Measurements from ENCODE around the gene FAM83F. TPM values are rescaled to one million over a fixed set of nuclear protein-coding genes. Genes with fewer than 3 reads are reported as not detected.

FAM83F gene
- total and polyA plus RNA-seq, 8 donors: 0.15 to 0.73 (median 0.26) TPM

DNA sequence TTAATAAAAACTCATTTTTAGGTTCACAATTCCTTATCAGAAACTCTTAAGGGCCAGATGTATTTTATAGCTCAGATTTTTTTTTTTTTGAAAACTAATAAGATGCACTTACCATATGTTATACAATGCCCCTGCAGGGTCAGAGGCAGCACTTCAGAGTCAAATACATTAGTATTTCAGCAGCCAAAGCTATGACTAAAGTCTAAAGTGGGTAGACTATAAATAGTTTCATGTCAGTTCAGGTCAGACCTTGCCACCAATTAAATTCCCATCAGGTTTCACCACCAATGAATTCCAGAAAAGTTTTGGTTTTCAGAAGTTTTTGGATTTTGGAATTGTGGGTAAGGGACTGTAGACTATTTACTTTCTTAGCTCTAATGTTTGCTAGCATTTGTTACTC is 75.9 kb downstream of the FAM83F start:
- H3K4me1 ChIP-seq: peaks cover 0 to 11% of the 10 kb centered on the region in 2 donors
- no peaks in the 10 kb centered on the region for H3K36me3 ChIP-seq
- no peaks in the 10 kb centered on the region for H3K27me3 ChIP-seq
- H3K4me3 ChIP-seq: no peak overlapping the region
- DNase-seq: no peak
- TF ChIP-seq, protein P1, sequence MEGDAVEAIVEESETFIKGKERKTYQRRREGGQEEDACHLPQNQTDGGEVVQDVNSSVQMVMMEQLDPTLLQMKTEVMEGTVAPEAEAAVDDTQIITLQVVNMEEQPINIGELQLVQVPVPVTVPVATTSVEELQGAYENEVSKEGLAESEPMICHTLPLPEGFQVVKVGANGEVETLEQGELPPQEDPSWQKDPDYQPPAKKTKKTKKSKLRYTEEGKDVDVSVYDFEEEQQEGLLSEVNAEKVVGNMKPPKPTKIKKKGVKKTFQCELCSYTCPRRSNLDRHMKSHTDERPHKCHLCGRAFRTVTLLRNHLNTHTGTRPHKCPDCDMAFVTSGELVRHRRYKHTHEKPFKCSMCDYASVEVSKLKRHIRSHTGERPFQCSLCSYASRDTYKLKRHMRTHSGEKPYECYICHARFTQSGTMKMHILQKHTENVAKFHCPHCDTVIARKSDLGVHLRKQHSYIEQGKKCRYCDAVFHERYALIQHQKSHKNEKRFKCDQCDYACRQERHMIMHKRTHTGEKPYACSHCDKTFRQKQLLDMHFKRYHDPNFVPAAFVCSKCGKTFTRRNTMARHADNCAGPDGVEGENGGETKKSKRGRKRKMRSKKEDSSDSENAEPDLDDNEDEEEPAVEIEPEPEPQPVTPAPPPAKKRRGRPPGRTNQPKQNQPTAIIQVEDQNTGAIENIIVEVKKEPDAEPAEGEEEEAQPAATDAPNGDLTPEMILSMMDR (IDR thresholded peaks at IDR 0.05): no peak
- peak; percentile 46 for ATAC-seq
- no peaks in the 10 kb centered on the region for H3K9me3 ChIP-seq
- intact Hi-C loops (cut with DNase I): no loop called here
- H3K27ac ChIP-seq: no peak overlapping the region

DNA sequence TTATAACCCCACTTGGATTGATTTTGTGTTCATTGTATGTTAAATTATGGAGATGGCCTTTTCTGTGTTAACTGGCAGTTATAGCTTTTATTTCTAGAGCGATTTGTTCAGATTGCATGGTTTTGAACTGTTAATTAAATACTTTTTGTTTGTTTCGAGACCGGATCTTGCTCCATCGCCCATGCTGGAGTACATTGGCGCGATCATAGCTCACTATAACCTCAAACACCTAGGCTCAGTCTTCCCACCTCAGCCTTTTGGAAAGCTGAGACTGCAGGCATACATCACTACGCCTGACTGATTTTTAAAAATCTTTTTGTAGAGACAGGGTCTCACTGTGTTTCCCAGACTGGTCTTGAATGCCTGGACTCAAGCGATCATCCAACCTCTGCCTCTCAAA is 77.0 kb downstream of the FAM83F start:
- no peaks in the 10 kb centered on the region for H3K27me3 ChIP-seq
- H3K4me3 ChIP-seq: no peak overlapping the region
- no peaks in the 10 kb centered on the region for H3K36me3 ChIP-seq
- intact Hi-C loops (cut with DNase I): no loop called here
- no peak overlapping the region for H3K27ac ChIP-seq
- H3K4me1 ChIP-seq: peaks cover 0 to 21% of the 10 kb centered on the region in 2 donors
- DNase-seq (no peak), ATAC-seq (no peak)
- H3K9me3 ChIP-seq: no peaks in the 10 kb centered on the region
- TF ChIP-seq, protein P1 (IDR thresholded peaks at IDR 0.05): no peak

DNA sequence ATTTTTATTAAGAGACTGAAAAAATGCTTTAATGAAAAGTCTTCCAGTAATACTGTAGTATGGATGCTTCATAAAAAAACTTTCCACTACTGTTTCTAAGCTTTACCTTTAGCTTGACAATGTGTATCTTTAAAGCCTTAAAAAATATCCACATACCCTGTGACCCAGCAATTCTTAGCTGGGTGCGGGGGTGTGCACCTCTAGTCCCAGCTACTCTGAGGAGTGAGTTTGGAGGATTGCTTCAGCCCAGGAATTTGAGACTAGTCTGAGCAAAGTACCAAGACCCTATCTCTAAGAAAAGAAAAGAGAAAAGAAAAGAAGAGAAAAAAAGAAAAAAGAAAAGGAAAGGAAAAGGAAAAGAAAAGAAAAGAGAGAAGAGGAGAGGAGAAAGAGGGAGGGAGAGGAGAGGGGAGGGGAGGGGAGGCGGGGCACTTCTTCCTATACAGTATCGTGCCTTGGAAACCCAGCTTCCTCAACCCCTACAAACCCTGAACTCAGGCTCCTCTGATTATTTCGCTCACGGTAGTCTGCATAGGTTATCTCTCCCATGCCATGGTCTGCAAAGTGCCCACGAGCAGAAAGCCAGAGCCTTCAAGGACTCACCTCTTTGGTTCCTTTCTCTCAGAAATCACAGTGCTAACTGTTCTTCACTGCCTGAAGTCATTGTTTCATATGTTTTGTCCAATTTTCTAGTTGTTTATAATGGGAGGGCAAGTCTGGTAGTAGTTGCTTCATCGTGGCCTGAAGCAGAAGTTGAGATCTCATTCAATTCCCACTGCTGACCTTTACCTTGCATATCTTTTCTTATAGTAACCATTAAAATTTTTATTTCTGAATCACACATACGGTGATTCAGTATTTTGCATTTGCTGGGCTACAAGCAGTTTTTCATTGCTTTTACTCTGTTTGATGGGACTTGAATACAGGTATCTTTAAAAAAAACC is 82.2 kb downstream of the FAM83F start:
- TF ChIP-seq, protein P1 (IDR thresholded peaks at IDR 0.05): no peak
- DNase-seq (no peak), ATAC-seq (peak; percentile 34)
- peaks cover 0 to 18% of the 10 kb centered on the region in 2 donors for H3K4me1 ChIP-seq
- H3K27ac ChIP-seq: no peak overlapping the region
- H3K36me3 ChIP-seq: no peaks in the 10 kb centered on the region
- H3K27me3 ChIP-seq: no peaks in the 10 kb centered on the region
- H3K9me3 ChIP-seq: no peaks in the 10 kb centered on the region
- intact Hi-C loops (cut with DNase I): no loop called here
- no peak overlapping the region for H3K4me3 ChIP-seq

DNA sequence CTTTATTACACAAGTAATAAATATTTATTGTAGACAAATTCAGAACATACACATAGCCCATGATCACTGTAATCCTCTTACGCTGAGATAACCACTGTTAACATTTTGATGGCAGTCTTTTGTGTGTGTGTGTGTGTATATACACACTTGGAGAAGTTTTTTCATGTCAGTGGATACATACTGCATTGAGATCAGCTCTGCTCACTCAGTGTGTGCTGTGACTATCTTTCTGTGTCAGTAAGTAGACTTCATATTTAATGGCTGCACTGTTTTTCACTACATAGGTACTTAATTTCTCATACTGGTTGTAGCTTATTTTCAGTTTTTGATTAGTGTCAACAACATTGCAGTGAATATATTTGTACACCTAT is 82.9 kb downstream of the FAM83F start:
- intact Hi-C loops (cut with DNase I): no loop called here
- Histone ChIP-seq H3K9me3 (no peaks in the 10 kb centered on the region), H3K4me1 (peaks cover 0 to 18% of the 10 kb centered on the region in 2 donors), H3K4me3 (no peak overlapping the region), H3K36me3 (no peaks in the 10 kb centered on the region), H3K27ac (no peak overlapping the region), H3K27me3 (no peaks in the 10 kb centered on the region)
- no peak for DNase-seq
- TF ChIP-seq, protein P1 (IDR thresholded peaks at IDR 0.05): no peak
- no peak for ATAC-seq

DNA sequence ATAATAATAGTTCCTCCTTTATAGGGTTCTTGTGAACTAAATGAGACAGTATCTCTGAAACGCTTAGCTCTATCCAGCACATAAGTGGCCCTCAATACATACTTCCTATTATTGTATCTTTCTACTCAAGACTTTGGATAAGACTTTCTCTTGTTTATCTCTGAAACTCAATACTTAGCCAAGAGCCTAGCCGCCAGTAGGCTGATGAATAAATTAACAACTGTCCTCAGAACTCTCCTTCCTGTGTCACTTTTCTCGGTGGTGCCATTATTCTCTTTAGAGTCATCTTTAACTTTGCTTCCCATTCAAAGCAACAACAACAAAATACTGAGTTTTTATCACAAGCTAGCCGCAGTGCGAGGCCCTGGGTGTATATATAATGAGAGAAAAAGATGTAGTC is 86.9 kb downstream of the FAM83F start:
- intact Hi-C loops (cut with DNase I): no loop called here
- TF ChIP-seq, protein P1 (IDR thresholded peaks at IDR 0.05): no peak

More for the DNA sequence above, 86.9 kb downstream of the FAM83F start:
- Histone ChIP-seq H3K27ac (no peak overlapping the region), H3K27me3 (no peaks in the 10 kb centered on the region), H3K4me1 (peaks cover 0 to 8% of the 10 kb centered on the region in 2 donors), H3K36me3 (no peaks in the 10 kb centered on the region), H3K4me3 (no peak overlapping the region), H3K9me3 (no peaks in the 10 kb centered on the region)
- no peak for DNase-seq
- no peak for ATAC-seq
